ENCODE data around the gene C5AR2.
A peak's percentile ranks its signal among the peaks of the same experiment; 100 is the strongest.
"Not testable (repeated sequence)": the region's sequence is repeated elsewhere in the genome, so short reads cannot be mapped to it uniquely, and the experiment has no call there.

C5AR2 gene

GRCh38 chr19:47331931-47332547 lies at the start of gene C5AR2:
Gene C5AR2 (plus strand): TSS chr19:47332175. CDS start chr19:47340800, 8,625 bp downstream.
- DNase-seq = no peak

GRCh38 chr19:47283405-47284059 lies 48.4 kb upstream of the C5AR2 start:
- no peak for DNase-seq

GRCh38 chr19:47284324-47284899 lies 47.6 kb upstream of the C5AR2 start:
- DNase-seq = no peak

DNA sequence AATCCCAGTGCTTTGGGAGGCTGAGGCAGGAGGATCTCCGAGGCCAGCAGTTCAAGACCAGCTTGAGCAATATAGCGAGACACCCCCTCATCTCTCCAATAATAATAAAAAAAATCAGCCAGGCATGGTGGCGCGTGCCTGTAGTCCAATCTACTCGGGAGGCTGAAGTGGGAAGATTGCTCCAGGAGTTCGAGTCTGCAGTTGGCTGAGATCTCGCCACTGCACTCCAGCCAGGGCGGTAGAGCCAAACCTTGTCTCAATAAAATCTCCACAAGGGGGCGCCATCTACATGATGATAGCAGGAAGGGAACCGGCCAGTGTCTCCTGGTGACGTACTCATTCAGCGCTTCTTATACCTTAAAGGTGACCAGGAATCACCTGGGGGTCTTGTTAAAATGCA lies 35.9 kb upstream of the C5AR2 start:
- peak; percentile 21 for DNase-seq

DNA sequence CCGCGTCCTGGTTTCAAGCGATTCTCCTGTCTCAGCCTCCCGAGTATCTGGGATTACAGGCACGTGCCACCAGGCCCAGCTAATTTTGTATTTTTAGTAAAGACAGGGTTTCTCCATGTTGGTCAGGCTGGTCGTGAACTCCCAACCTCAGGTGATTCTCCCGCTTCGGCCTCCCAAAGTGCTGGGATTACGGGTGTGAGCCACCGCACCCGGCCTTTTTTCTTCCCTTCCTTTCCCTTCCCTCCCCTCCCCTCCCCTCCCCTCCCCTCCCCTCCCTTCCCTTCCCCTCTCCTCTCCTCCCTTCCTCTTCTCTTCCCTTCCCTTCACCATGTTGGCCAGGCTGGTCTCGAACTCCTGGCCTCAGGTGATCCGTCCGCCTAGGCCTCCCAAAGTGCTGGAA lies 31.1 kb upstream of the C5AR2 start:
- not testable (repeated sequence) for DNase-seq

DNA sequence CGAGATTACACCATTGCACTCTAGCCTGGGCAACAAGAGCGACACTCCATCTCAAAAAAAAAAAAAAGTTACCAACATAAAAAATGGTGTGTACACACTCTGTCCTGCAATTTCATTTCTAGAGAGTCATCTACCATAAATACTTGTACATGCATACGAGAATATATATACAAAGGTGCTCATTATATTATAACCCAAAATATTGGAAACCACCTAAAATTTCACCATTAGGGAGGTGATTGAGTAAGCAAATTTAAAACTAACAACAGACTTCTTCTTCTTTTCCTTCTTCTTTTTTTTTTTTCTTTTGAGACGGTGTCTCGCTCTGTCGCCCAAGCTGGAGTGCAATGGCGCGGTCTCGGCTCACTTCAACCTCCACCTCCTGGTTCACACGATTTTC lies 29.7 kb upstream of the C5AR2 start:
- DNase-seq = peak; percentile 14

DNA sequence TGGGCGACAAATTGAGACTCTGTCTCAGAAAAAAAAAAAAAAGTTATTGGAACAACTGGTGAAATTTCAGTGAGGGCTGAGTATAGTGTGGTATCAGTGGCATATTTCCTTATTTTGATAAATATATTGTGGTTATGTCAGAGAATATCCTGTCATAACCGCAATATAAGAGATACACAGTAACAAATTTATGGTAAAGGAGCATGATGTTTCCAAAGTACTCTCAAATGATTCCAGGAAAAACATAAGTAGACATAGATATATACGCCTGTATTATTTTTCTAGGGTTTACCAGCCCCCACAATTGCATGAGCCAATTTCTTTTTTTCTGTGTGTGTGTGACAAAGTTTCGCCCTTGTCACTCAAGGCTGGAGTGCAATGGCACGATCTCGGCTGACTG lies 28.0 kb upstream of the C5AR2 start:
- DNase-seq = peak; percentile 20

- no peak for DNase-seq
Measured at GRCh38 chr19:47305309-47305751, 26.6 kb upstream of the C5AR2 start.

DNA sequence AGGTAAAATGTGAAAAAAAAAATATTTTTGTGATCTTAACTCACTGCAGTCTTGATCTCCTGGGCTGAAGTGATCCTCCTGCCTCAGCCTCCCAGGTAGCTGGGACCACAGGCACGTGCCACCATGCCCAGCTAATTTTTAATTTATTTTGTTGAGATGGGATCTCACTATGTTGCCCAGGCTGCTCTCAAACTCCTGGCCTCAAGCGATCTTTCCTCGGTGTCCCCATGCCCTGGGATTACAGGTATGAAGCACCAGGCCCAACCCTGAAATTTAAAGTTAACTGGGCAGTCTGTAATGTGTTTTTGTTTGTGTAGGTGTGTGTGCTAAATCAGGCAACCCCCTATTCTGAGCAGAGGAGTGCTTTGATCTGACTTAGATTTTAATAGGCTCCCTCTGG lies 25.7 kb upstream of the C5AR2 start:
- DNase-seq = no peak

DNA sequence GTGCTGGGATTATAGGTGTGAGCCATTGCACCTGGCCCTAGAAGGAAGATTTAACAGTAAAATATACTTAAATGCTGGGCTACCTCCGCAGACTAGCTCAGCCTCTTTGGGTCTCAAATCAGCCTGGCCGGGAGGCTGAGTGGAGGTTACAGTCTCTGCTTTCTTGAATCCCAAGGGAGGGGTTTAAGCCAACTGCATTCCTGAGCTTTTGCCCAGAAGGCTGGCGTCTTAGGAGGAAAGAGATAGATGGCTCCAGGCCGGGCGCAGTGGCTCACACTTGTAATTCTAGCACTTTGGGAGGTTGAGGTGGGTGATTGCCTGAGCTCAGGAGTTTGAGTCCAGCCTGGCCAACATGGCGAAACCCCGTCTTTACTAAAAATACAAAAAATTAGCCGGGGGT lies 22.9 kb upstream of the C5AR2 start:
- no peak for DNase-seq

DNA sequence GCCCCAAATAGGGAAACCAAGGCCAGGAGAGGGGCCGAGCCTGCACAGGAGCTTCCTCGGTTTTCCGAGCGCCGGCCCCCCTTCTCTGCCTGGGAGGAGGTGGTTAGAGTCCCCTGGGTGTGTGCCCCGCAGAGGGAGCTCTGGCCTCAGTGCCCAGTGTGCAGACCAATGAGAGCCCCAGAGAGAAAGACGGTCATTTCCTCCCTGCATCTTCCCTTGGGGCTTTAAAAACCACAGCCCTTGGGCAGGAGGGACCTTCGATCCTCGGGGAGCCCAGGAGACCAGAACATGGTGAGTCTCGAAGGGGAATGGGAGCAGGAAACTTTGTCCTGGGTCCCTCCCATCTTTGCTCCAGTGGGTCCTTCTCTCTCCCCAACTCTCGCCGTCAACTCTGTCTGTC lies 22.4 kb upstream of the C5AR2 start, which contains the start of gene C5AR1:
Gene C5AR1, plus strand, starts transcription at position 254 of the 400 bp plus-strand sequence. Its CDS starts 35 bp downstream, at position 289.
- DNase-seq = peak; percentile 37

- no peak for DNase-seq
Measured at GRCh38 chr19:47310323-47310722, 21.7 kb upstream of the C5AR2 start.

DNA sequence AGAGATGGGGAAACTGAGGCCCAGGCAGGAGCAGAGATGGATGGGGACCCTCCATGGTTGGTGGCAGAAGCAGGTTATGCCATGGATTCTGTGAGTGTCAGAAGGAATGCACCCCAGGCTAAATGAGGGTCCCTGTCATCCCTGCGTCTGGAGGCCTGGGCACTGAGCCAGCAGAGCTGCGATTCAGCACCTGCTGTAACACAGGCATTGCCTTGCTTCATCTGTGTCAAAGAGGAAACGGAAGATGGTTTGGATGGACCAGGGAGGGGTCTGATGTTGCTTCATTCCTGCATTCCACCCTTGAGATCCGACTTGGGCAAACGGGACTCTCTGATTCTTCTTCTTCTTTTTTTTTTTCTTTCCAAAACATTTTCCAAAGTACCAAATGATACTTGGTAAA lies 21.2 kb upstream of the C5AR2 start:
- peak; percentile 82 for DNase-seq

GRCh38 chr19:47312366-47313006 lies 19.5 kb upstream of the C5AR2 start:
- no peak for DNase-seq

- no peak for DNase-seq
Measured at GRCh38 chr19:47313754-47314295, 18.1 kb upstream of the C5AR2 start.

- peak; percentile 76 for DNase-seq
Measured at GRCh38 chr19:47315125-47315821, 16.7 kb upstream of the C5AR2 start.

GRCh38 chr19:47316513-47316912 lies 15.5 kb upstream of the C5AR2 start:
- DNase-seq = no peak

- no peak for DNase-seq
Measured at GRCh38 chr19:47319923-47320871, 11.8 kb upstream of the C5AR2 start.

- DNase-seq = no peak
Measured at GRCh38 chr19:47321630-47322029, 10.3 kb upstream of the C5AR2 start.

DNA sequence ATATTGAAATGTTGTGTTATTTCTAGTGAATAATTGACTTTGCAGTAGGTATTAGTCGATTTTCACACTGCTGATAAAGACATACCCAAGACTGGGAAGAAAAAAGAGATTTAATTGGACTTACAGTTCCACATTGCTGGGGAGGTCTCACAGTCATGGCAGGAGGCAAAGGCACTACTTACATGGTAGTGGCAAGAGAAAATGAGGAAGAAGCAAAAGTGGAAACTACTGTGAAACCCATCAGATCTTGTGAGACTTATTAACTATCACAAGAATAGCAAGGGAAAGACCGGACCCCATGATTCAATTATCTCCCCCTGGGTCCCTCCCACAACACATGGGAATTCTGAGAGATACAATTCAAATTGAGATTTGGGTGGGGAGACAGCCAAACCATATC lies 9.9 kb upstream of the C5AR2 start:
- peak; percentile 39 for DNase-seq

DNA sequence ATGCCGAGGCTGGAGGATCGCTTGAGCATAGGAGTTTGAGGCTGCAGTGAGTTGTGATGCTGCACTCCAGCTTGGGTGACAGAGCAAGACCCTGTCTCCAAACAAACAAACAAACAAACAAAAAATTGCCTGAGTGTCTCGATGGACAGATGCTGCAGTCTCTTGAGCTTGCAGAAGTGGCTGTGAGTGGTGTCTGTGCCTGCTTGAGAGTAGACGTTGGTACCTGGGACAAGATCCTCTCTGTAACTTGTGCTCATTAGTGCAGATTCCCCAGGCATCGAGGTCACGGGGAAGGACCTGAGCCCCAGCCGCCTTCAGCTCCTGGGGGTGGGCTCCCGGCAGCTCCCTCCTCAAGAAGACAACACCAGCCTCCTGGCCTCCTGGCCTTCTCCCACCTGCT lies 8.6 kb upstream of the C5AR2 start:
- DNase-seq = no peak

DNA sequence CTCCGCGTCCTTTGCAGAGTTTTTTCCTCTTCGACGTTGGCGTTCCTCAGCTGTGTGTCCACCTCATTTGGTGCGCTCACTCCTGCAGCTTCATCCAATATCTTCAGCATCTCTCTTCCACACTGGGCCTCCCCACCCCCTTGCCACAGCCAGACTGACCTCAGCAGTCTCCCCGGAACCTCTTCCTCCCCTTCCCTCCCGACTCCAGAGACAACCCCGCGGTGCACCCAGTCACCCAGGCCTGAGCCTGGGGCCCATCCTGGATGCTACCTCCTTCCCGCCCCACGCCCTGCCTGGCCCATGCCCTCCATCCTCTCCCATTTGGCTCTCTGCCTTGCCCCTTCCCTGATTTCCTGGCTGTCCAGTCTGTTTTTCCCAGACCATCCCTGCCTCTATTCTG lies 8.1 kb upstream of the C5AR2 start:
- no peak for DNase-seq

Measured in GF-D8 (cell line).